Tibial nerve (tissue), 4 donors: ENCODE results near the gene NUP93.

Experiments used
- EP300 ChIP-seq, 2 donors: sonication (generic); formaldehyde crosslinking; IDR thresholded peaks; one replicate each; pipeline ENCODE4 v1.6.1; 2017; ENCODE audit warnings: antibody characterized with exemption in 2 of 2, mild to moderate bottlenecking in 1 of 2
- POLR2A ChIP-seq, 2 donors: fragments of 450-650 bp; IDR thresholded peaks; one replicate each; pipeline ENCODE4 v1.6.1; 2017; ENCODE audit warnings: antibody characterized with exemption in 2 of 2, mild to moderate bottlenecking in 2 of 2, moderate library complexity in 2 of 2
- TF ChIP-seq, protein P1 (sequence below), 5 experiments: fragments of 200-600 bp in 3 of 5; fragments of 450-650 bp in 2 of 5; sonication (generic) in 3 of 5; IDR thresholded peaks; one replicate each; pipeline ENCODE4 v1.5.1; 2016 to 2019; ENCODE audit warnings: antibody characterized with exemption in 5 of 5, mild to moderate bottlenecking in 3 of 5, moderate library complexity in 2 of 5

DNA sequence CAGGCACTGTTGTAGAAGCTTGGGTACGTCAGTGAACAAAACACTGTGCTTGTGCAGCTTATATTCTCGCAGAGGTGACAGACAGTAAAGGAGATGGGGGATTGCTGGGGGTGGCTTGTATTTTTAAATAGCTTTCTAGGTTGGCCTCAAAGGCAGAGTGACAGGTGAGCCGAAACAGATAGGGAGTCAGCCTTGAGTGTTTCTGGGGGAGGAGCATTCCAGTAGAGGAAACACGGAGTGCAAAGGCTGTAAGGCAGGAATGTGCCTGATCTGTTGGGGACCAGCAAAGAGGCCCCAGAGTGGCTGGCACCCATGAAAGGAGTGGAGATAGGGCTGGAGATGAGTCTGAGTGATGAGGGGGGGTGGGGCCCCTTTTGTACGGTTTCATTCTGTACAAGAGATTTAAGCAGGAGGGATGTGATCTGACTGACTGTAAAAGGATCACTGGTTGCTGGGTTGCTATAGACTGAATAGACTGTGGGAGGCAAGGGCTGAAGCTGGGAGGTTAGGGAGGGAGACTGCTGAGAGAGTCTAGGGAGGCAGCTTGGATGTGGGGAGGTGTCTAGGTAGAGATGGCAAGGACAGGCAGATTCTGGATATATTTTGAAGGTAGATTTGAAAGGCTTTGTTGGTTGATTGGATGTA is 15.2 kb downstream of the NUP93 start:
- TF ChIP-seq, protein P1, sequence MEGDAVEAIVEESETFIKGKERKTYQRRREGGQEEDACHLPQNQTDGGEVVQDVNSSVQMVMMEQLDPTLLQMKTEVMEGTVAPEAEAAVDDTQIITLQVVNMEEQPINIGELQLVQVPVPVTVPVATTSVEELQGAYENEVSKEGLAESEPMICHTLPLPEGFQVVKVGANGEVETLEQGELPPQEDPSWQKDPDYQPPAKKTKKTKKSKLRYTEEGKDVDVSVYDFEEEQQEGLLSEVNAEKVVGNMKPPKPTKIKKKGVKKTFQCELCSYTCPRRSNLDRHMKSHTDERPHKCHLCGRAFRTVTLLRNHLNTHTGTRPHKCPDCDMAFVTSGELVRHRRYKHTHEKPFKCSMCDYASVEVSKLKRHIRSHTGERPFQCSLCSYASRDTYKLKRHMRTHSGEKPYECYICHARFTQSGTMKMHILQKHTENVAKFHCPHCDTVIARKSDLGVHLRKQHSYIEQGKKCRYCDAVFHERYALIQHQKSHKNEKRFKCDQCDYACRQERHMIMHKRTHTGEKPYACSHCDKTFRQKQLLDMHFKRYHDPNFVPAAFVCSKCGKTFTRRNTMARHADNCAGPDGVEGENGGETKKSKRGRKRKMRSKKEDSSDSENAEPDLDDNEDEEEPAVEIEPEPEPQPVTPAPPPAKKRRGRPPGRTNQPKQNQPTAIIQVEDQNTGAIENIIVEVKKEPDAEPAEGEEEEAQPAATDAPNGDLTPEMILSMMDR (IDR thresholded peaks at IDR 0.05), result no peak
- no peak for TF ChIP-seq POLR2A (IDR thresholded peaks at IDR 0.05)
- TF ChIP-seq EP300 (IDR thresholded peaks at IDR 0.05), result no peak
